K562 (cell line): ENCODE results near the gene RNF186. TPM values are rescaled to one million over a fixed set of nuclear protein-coding genes. Genes with fewer than 3 reads are reported as not detected.

ENCODE experiments used
- ATAC-seq: fragments of 200-7000 bp; cut with Tn5 transposase; 3 replicates; pipeline ENCODE4 v1.9.1; 2020; ENCODE audit warnings: moderate library complexity
- BruUV-seq: library from RNA; stranded (reverse); fragments of 400-500 nt; replicated peaks from 2 replicates; lab custom pipeline; 2021; lab: Mats Ljungman, UMichigan
- CTCF ChIA-PET: fragments of 300-600 bp; formaldehyde crosslinking; extraction: SDS; loops from one replicate; lab custom pipeline; 2021; ENCODE audit warnings: low intra/inter-chr PET ratio; lab: Yijun Ruan, JAX
- POLR2A ChIA-PET: fragments of 300-600, 350-650 bp; sonication (Branson Sonifier 250); formaldehyde crosslinking; extraction: SDS; loops from one replicate; lab custom pipeline; 2021; ENCODE audit warnings: antibody characterized with exemption, inconsistent platforms; lab: Yijun Ruan, JAX
- DNase-seq, 4 experiments: peaks; one replicate each; pipeline versions ENCODE4 v3.0.0 to v3.0.0-alpha.2; 2011 to 2018; ENCODE audit warnings: low spot score in 3 of 4, mixed read lengths in 3 of 4; ENCODE audit errors: extremely low read depth in 1 of 4
- FAIRE-seq: peaks from 2 replicates; lab custom pipeline; 2011; peaks lifted over from hg19 to GRCh38; lab: Jason Lieb, UNC
- H2AFZ ChIP-seq: 2 replicates; pipeline ENCODE4 v1.6.0; 2011; ENCODE audit warnings: low read depth, low read length, control low read depth, inconsistent platforms
- H3K27ac ChIP-seq: fragments of 200-600 bp; 3 replicates; pipeline ENCODE4 v1.8.0; 2011; ENCODE audit warnings: low read depth, mild to moderate bottlenecking, control low read depth, inconsistent platforms, low read length, moderate library complexity, mixed read lengths; ENCODE audit errors: extremely low read depth
- H3K27me3 ChIP-seq, 2 experiments: fragments of 300-600 bp in 1 of 2; 2 replicates in 1 of 2; 3 replicates in 1 of 2; pipeline versions ENCODE4 v1.6.0 to v1.8.0; 2011; ENCODE audit warnings: inconsistent platforms in 2 of 2, low read length in 2 of 2, mild to moderate bottlenecking in 1 of 2, mixed read lengths in 1 of 2, moderate library complexity in 1 of 2; ENCODE audit not compliant: control insufficient read depth in 2 of 2, insufficient read depth in 2 of 2
- H3K36me3 ChIP-seq: fragments of 300-600 bp; 3 replicates; pipeline ENCODE4 v1.8.0; 2011; ENCODE audit warnings: mild to moderate bottlenecking, low read length, inconsistent platforms; ENCODE audit not compliant: control insufficient read depth, insufficient read depth
- H3K4me1 ChIP-seq, 2 experiments: fragments of 200-600 bp in 1 of 2; replicated peaks in 1 of 2; 2 replicates in 1 of 2; 3 replicates in 1 of 2; pipeline versions ENCODE4 v1.5.1 to v1.8.0; 2011; ENCODE audit warnings: inconsistent platforms in 2 of 2, low read length in 2 of 2, mild to moderate bottlenecking in 1 of 2, mixed read lengths in 1 of 2, moderate library complexity in 1 of 2; ENCODE audit not compliant: control insufficient read depth in 2 of 2, insufficient read depth in 2 of 2
- H3K4me2 ChIP-seq: 2 replicates; pipeline ENCODE4 v1.6.1; 2011; ENCODE audit warnings: low read length, control low read depth, inconsistent platforms, mixed read lengths; ENCODE audit not compliant: insufficient read depth
- H3K4me3 ChIP-seq: fragments of 200-600 bp; sonication (generic), shearing (Covaris generic); 2 replicates; pipeline ENCODE4 v1.5.1; 2016; ENCODE audit warnings: control low read depth, inconsistent platforms
- H3K79me2 ChIP-seq: fragments of 200-600 bp; 3 replicates; pipeline ENCODE4 v1.8.0; 2011; ENCODE audit warnings: low read length, inconsistent platforms; ENCODE audit not compliant: control insufficient read depth, insufficient read depth
- H3K9ac ChIP-seq, 2 experiments: 2 replicates each; pipeline versions ENCODE4 v1.6.0 to v1.6.1; 2011; ENCODE audit warnings: low read depth in 2 of 2, low read length in 2 of 2, control low read depth in 1 of 2, inconsistent platforms in 1 of 2, mild to moderate bottlenecking in 1 of 2, mixed read lengths in 1 of 2; ENCODE audit not compliant: insufficient read depth in 1 of 2
- H3K9me1 ChIP-seq: one replicate; pipeline ENCODE4 v1.6.0; 2011; ENCODE audit warnings: inconsistent platforms, mild to moderate bottlenecking, low read length, moderate library complexity; ENCODE audit not compliant: control insufficient read depth, insufficient read depth
- H3K9me3 ChIP-seq: replicated peaks from 2 replicates; pipeline ENCODE4 v1.5.1; 2011; ENCODE audit warnings: low read depth, low read length, inconsistent platforms; ENCODE audit not compliant: control insufficient read depth, insufficient read depth
- H4K20me1 ChIP-seq: replicated peaks from 2 replicates; pipeline ENCODE4 v1.6.1; 2011; ENCODE audit warnings: low read length, inconsistent platforms, mixed read lengths; ENCODE audit not compliant: control insufficient read depth, insufficient read depth
- C11orf30 ChIP-seq: fragments of 450-650 bp; IDR thresholded peaks from 2 replicates; pipeline ENCODE4 v1.6.1; 2016; ENCODE audit warnings: low read depth, mild to moderate bottlenecking
- MAFF ChIP-seq: IDR thresholded peaks from 2 replicates; pipeline ENCODE4 v1.6.1; 2012; ENCODE audit warnings: low read length, improper control_type of control experiment
- MAFG ChIP-seq: fragments of 450-650 bp; conservative IDR thresholded peaks from 2 replicates; pipeline ENCODE4 v1.6.1; 2016; ENCODE audit warnings: missing genetic modification characterization, missing compliant biosample characterization
- MAFK ChIP-seq: IDR thresholded peaks from 2 replicates; pipeline ENCODE4 v1.6.1; 2011; ENCODE audit warnings: low read length, improper control_type of control experiment
- MTA2 ChIP-seq: fragments of 450-650 bp; IDR thresholded peaks from 2 replicates; pipeline ENCODE4 v1.6.1; 2016; ENCODE audit warnings: low read depth
- ZNF316 ChIP-seq: fragments of 450-650 bp; IDR thresholded peaks from 2 replicates; pipeline ENCODE4 v1.6.1; 2016
- WGBS: fragments of 100-300 bp; shearing (Covaris generic); methylation state at CpG from one replicate; pipeline ENCODE4 v1.1.6; 2016; ENCODE audit warnings: low coverage, mixed read lengths; ENCODE audit not compliant: insufficient coverage; ENCODE audit errors: missing lambda C conversion rate; 5-methylcytosine and 5-hydroxymethylcytosine counted together
- in situ Hi-C: fragments of 300-500 bp; cut with MboI; formaldehyde crosslinking; loops from 4 replicates; pipeline ENCODE4 v1.15.0; 2018; ENCODE audit warnings: inconsistent platforms, mixed read lengths
- intact Hi-C: fragments of 100-400 bp; cut with micrococcal nuclease; formaldehyde crosslinking; loops from 2 replicates; pipeline ENCODE4 v1.14.2; 2022
- polyA plus RNA-seq, 8 experiments: library from polyadenylated mRNA; depleted of rRNA in 4 of 8; stranded (reverse) in 5 of 8; unstranded in 3 of 8; fragments of >200 nt; fragmentation: Nextera tagmentation in 2 of 8; fragmentation: Illumina TruSeq in 1 of 8; extraction: Ambion mirVana in 2 of 8; extraction: Trizol in 1 of 8; gene quantifications; 2 replicates each; pipeline versions ENCODE4 v1.2.1 to v1.2.3, GENCODE V29; 2011 to 2014; ENCODE audit warnings: inconsistent platforms in 1 of 8, missing spikeins in 1 of 8
- total RNA-seq, 7 experiments: library from RNA; depleted of rRNA in 6 of 7; stranded (reverse); fragments of >200 nt in 6 of 7; fragmentation: Illumina TruSeq in 2 of 7; extraction: Trizol in 2 of 7; gene quantifications; 2 replicates each; pipeline versions ENCODE4 v1.2.1 to v1.2.3, GENCODE V29; 2011 to 2021; ENCODE audit warnings: low replicate concordance in 1 of 7
- TF ChIP-seq, protein P1 (sequence below): fragments of 250-450 bp; sonication (Bioruptor Pico); IDR thresholded peaks from 2 replicates; pipeline ENCODE4 v1.4.0; 2020
- TF ChIP-seq, protein P2 (sequence below): sonication (generic); formaldehyde crosslinking; IDR thresholded peaks from 2 replicates; pipeline ENCODE4 v1.8.1; 2022; ENCODE audit warnings: missing genetic modification reagents

RNF186 gene
- total and polyA plus RNA-seq, 9 of the 15 experiments (the other 6 are each of a cell fraction or from before 2014, with no cell fraction given) = not detected

DNA sequence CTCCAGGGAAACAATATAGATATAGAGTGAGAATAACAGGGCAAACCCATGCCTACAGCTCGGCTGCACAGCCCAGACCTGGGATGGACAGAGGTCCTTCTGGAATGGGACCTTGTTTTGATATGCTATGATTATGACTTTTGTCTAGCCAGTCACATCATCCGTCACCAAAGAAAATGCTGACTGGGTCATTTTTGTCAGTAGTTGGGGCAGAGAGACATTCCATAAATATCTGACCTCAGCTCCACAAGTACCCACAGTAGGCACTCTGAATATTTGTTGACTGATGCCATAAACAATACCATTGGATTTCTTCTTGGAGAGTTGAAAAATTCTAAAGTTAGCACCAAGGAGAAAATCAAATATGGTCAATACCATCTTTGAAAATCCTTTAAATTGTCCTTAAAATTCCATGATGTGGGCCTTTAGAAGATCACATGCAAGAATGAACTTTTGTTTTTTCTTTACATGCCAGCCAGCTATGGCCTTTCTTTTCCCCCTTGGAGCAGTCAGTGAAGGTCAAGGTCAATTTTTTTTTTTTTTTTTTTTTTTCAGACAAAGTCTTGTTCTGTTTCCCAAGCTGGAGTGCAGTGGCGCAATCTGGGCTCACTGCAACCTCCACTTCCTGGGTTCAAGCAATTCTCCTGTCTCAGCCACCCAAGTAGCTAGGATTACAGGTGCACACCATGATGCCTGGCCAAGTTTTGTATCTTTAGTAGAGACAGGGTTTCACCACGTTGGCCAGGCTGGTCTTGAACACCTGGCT is 22.7 kb downstream of the RNF186 start:
- intact Hi-C loops (no loop called here), in situ Hi-C loops (no loop called here)
- no peak overlapping the region for H3K27ac ChIP-seq
- H3K27me3 ChIP-seq = peaks cover 3 to 7% of the 10 kb centered on the region in 2 experiments; a peak in 3 of 5 replicates
- FAIRE-seq = no peak
- H3K4me3 ChIP-seq = no peak overlapping the region
- no peak overlapping the region for H3K9ac ChIP-seq
- H3K9me1 ChIP-seq = no peaks in the 10 kb centered on the region
- no peaks in the 10 kb centered on the region for H3K9me3 ChIP-seq
- no peaks in the 10 kb centered on the region for H3K79me2 ChIP-seq
- ChIA-PET CTCF (interaction anchor here (0.7 kb wide), 1 partner anchor 24 kb away, joined by 6 read pairs; no protein-coding TSS in a partner anchor), POLR2A (interaction anchor here (0.6 to 0.8 kb wide), 2 partner anchors 18 to 129 kb away, joined by 3 to 4 read pairs; no protein-coding TSS in a partner anchor)
- TF ChIP-seq C11orf30 (peak; percentile 95), ZNF316 (peak; percentile 97), MAFG (tag) (peak; percentile 94), MAFK (peak; percentile 97), MTA2 (no peak), MAFF (peak; percentile 98)
- TF ChIP-seq, protein P1, sequence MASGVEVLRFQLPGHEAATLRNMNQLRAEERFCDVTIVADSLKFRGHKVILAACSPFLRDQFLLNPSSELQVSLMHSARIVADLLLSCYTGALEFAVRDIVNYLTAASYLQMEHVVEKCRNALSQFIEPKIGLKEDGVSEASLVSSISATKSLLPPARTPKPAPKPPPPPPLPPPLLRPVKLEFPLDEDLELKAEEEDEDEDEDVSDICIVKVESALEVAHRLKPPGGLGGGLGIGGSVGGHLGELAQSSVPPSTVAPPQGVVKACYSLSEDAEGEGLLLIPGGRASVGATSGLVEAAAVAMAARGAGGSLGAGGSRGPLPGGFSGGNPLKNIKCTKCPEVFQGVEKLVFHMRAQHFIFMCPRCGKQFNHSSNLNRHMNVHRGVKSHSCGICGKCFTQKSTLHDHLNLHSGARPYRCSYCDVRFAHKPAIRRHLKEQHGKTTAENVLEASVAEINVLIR (CRISPR knock-in tag) = no peak
- TF ChIP-seq, protein P2, sequence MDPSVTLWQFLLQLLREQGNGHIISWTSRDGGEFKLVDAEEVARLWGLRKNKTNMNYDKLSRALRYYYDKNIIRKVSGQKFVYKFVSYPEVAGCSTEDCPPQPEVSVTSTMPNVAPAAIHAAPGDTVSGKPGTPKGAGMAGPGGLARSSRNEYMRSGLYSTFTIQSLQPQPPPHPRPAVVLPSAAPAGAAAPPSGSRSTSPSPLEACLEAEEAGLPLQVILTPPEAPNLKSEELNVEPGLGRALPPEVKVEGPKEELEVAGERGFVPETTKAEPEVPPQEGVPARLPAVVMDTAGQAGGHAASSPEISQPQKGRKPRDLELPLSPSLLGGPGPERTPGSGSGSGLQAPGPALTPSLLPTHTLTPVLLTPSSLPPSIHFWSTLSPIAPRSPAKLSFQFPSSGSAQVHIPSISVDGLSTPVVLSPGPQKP (CRISPR knock-in tag) = no peak
- DNase-seq = no peak
- ATAC-seq = no peak
- 26% methylated on average over 4 of the region's 4 CpGs for WGBS
- BruUV-seq = no TSS peak
- no peaks in the 10 kb centered on the region for H3K36me3 ChIP-seq
- no peaks in the 10 kb centered on the region for H4K20me1 ChIP-seq
- H3K4me2 ChIP-seq = no peak overlapping the region
- H3K4me1 ChIP-seq = no peaks in the 10 kb centered on the region
- H2AFZ ChIP-seq = peak overlapping the region; percentile 4; the same call in 1 of the 2 replicates
